Endothelial cell of umbilical vein (primary cell): ENCODE results near the gene WDR86. TPM values are rescaled to one million over a fixed set of nuclear protein-coding genes. Genes with fewer than 3 reads are reported as not detected.

Experiments used
- BruUV-seq: library from RNA; stranded (reverse); fragments of 400-500 nt; replicated peaks from 2 replicates; lab custom pipeline; 2021; lab: Mats Ljungman, UMichigan
- CTCF ChIA-PET: fragments of 300-600, 350-600 bp; sonication (Branson Sonifier 250); formaldehyde crosslinking; loops from one replicate; lab custom pipeline; 2021; ENCODE audit warnings: antibody characterized with exemption, inconsistent platforms; lab: Charles Lee
- POLR2A ChIA-PET: fragments of 300-600, 350-600 bp; sonication (Branson Sonifier 250); formaldehyde crosslinking; loops from one replicate; lab custom pipeline; 2021; ENCODE audit warnings: antibody characterized with exemption, inconsistent platforms; lab: Charles Lee
- DNase-seq: peaks from one replicate; pipeline ENCODE4 v3.0.0-alpha.2; 2011; ENCODE audit warnings: low read depth, low spot score
- FAIRE-seq: peaks from 2 replicates; lab custom pipeline; 2011; peaks lifted over from hg19 to GRCh38; lab: Jason Lieb, UNC
- H2AFZ ChIP-seq: 2 replicates; pipeline ENCODE4 v1.6.0; 2012; ENCODE audit warnings: low read depth, low read length, control low read depth, inconsistent platforms
- H3K27ac ChIP-seq: 2 replicates; pipeline ENCODE4 v1.5.1; 2011; ENCODE audit warnings: low read depth, mild to moderate bottlenecking, control low read depth, low read length, moderate library complexity; ENCODE audit not compliant: insufficient read depth
- H3K27me3 ChIP-seq, 2 experiments: 2 replicates each; pipeline versions ENCODE4 v1.6.0 to v1.6.1; 2011; ENCODE audit warnings: low read length in 2 of 2, mixed read lengths in 1 of 2; ENCODE audit not compliant: control insufficient read depth in 2 of 2, insufficient read depth in 2 of 2
- H3K36me3 ChIP-seq, 2 experiments: 2 replicates in 1 of 2; 3 replicates in 1 of 2; pipeline ENCODE4 v1.5.1; 2011; ENCODE audit warnings: low read length in 2 of 2, mild to moderate bottlenecking in 1 of 2, moderate library complexity in 1 of 2; ENCODE audit not compliant: control insufficient read depth in 2 of 2, insufficient read depth in 2 of 2; ENCODE audit errors: extremely low read depth in 1 of 2
- H3K4me1 ChIP-seq: 3 replicates; pipeline ENCODE4 v1.5.1; 2011; ENCODE audit warnings: mild to moderate bottlenecking, low read length; ENCODE audit not compliant: control insufficient read depth, insufficient read depth; ENCODE audit errors: extremely low read depth
- H3K4me2 ChIP-seq: 2 replicates; pipeline ENCODE4 v1.6.1; 2011; ENCODE audit warnings: low read length, control low read depth, mixed read lengths; ENCODE audit not compliant: insufficient read depth
- H3K4me3 ChIP-seq, 3 experiments: fragments of 200-600 bp in 1 of 3; sonication (generic), shearing (Covaris generic) in 1 of 3; replicated peaks in 1 of 3; 2 replicates each; pipeline ENCODE4 v1.5.1; 2011 to 2016; ENCODE audit warnings: control low read depth in 3 of 3, low read length in 3 of 3, mild to moderate bottlenecking in 2 of 3, inconsistent platforms in 1 of 3, low read depth in 1 of 3, moderate library complexity in 1 of 3; ENCODE audit not compliant: insufficient read depth in 1 of 3
- H3K79me2 ChIP-seq: 2 replicates; pipeline ENCODE4 v1.6.0; 2012; ENCODE audit warnings: low read length, inconsistent platforms; ENCODE audit not compliant: control insufficient read depth, insufficient read depth
- H3K9ac ChIP-seq: replicated peaks from 2 replicates; pipeline ENCODE3; 2011; ENCODE audit warnings: low read length, control low read depth; ENCODE audit not compliant: insufficient read depth; ENCODE audit errors: extremely low read depth
- H3K9me1 ChIP-seq: replicated peaks from 3 replicates; pipeline ENCODE4 v1.6.0; 2011; ENCODE audit warnings: mild to moderate bottlenecking, low read length; ENCODE audit not compliant: control insufficient read depth, insufficient read depth; ENCODE audit errors: extremely low read depth
- H3K9me3 ChIP-seq: replicated peaks from 2 replicates; pipeline ENCODE4 v1.5.1; 2012; ENCODE audit warnings: low read length, inconsistent platforms; ENCODE audit not compliant: control insufficient read depth, insufficient read depth
- H4K20me1 ChIP-seq: replicated peaks from 2 replicates; pipeline ENCODE3; 2011; ENCODE audit warnings: mild to moderate bottlenecking, low read length; ENCODE audit not compliant: control insufficient read depth, insufficient read depth; ENCODE audit errors: extremely low read depth
- EZH2 ChIP-seq: IDR thresholded peaks from 2 replicates; pipeline ENCODE4 v1.6.1; 2012; ENCODE audit warnings: borderline replicate concordance, low read depth, mild to moderate bottlenecking, moderate library complexity, low read length, inconsistent platforms; ENCODE audit not compliant: severe bottlenecking
- FOS ChIP-seq: IDR thresholded peaks from 2 replicates; pipeline ENCODE4 v1.6.1; 2011; ENCODE audit warnings: mild to moderate bottlenecking, low read length, moderate library complexity, borderline replicate concordance; ENCODE audit not compliant: insufficient read depth
- MYC ChIP-seq: IDR thresholded peaks from one replicate; pipeline ENCODE4 v1.6.1; 2011; ENCODE audit warnings: mild to moderate bottlenecking, low read depth, low read length
- POLR2A ChIP-seq: IDR thresholded peaks from 2 replicates; pipeline ENCODE4 v1.6.1; 2012; ENCODE audit warnings: low read depth, mild to moderate bottlenecking, control low read depth, low read length
- dilution Hi-C: fragments of 300-500 bp; cut with MboI; formaldehyde crosslinking; loops from one replicate; pipeline ENCODE4 v1.15.0; 2019; ENCODE audit warnings: low sequenced_read_pairs; ENCODE audit not compliant: extremely low pct_ligation_motif_present
- intact Hi-C: fragments of 100-400 bp; cut with micrococcal nuclease; formaldehyde crosslinking; loops from one replicate; pipeline ENCODE4 v1.10.0; 2022
- polyA plus RNA-seq, 4 experiments: library from polyadenylated mRNA; depleted of rRNA in 3 of 4; stranded (reverse) in 3 of 4; unstranded in 1 of 4; fragments of >200 nt; gene quantifications; 2 replicates each; pipeline versions ENCODE4 v1.2.1 to v1.2.3, GENCODE V29; 2011 to 2012; ENCODE audit warnings: missing spikeins in 1 of 4
- total RNA-seq: library from RNA; stranded (reverse); gene quantifications from 2 replicates; pipeline ENCODE4 v1.2.3, GENCODE V29; 2021
- TF ChIP-seq, protein P1 (sequence below), 2 donors: IDR thresholded peaks; 1 replicate in 1 of 2; 2 replicates in 1 of 2; pipeline ENCODE4 v1.5.1; 2011; ENCODE audit warnings: low read length in 2 of 2, mild to moderate bottlenecking in 2 of 2, moderate library complexity in 2 of 2, control low read depth in 1 of 2, inconsistent platforms in 1 of 2, low read depth in 1 of 2; ENCODE audit not compliant: insufficient read depth in 1 of 2; ENCODE audit errors: extremely low read depth in 1 of 2
- TF ChIP-seq, protein P2 (sequence below): IDR thresholded peaks from 2 replicates; pipeline ENCODE4 v1.6.1; 2011; ENCODE audit not compliant: insufficient read depth, insufficient read length

WDR86 gene
- total and polyA plus RNA-seq, 2 donors (not counting 3 experiments of a cell fraction or from before 2014, with no cell fraction given): not detected

DNA sequence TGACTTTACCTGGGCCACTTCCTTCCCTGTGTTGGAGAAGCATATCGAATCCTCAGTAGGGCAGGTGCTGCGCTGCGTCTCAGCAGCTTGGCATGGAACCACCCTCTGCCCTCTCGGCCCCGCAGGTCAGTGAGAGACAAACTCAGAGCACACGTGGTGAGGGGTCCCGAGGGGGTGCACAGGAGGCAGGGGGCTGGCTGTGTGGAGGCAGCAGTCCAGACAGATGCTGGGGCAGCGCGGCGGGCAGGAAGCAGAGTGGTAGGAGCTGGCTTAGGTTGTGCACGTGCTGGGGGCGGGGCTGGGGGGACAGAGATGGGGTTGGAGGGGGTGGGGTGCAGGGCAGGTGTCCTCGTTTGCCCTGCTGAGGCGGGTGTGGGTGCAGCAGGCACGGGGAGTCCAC lies 35.1 kb downstream of the WDR86 start:
- H3K36me3 ChIP-seq: peaks cover 0 to 23% of the 10 kb centered on the region in 2 experiments
- dilution Hi-C loops: no loop called here

DNA sequence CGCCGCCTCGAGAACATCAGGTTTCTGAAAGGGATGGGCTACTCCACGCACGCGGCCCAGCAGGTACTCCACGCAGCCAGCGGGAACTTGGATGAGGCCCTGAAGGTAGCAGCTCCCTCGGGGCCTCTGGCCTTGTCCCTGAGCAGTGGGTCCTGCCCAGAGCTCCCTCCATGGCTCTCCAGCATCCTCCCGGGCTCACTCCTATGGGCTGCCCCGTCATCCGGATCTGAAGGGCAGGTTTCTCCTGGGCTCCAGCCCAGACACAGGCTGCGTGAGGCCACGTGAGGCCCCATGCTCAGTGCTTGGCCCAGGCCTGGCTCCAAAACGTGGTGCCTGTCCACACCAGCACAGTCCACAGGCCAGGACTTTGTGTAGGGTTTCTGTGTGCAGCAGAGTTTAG lies 35.7 kb downstream of the WDR86 start:
- H3K9me1 ChIP-seq: no peaks in the 10 kb centered on the region
- ChIA-PET CTCF (interaction anchor here (1.5 to 6.3 kb wide), 2 partner anchors 9 to 75 kb away, joined by 3 to 44 read pairs; no protein-coding TSS in a partner anchor), POLR2A (no interaction called here)
- no peaks in the 10 kb centered on the region for H4K20me1 ChIP-seq
- H3K9ac ChIP-seq: no peak overlapping the region
- TF ChIP-seq, protein P1, sequence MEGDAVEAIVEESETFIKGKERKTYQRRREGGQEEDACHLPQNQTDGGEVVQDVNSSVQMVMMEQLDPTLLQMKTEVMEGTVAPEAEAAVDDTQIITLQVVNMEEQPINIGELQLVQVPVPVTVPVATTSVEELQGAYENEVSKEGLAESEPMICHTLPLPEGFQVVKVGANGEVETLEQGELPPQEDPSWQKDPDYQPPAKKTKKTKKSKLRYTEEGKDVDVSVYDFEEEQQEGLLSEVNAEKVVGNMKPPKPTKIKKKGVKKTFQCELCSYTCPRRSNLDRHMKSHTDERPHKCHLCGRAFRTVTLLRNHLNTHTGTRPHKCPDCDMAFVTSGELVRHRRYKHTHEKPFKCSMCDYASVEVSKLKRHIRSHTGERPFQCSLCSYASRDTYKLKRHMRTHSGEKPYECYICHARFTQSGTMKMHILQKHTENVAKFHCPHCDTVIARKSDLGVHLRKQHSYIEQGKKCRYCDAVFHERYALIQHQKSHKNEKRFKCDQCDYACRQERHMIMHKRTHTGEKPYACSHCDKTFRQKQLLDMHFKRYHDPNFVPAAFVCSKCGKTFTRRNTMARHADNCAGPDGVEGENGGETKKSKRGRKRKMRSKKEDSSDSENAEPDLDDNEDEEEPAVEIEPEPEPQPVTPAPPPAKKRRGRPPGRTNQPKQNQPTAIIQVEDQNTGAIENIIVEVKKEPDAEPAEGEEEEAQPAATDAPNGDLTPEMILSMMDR (IDR thresholded peaks at IDR 0.05; ENCODE audit: extremely low read depth in 1 of 2, insufficient read depth in 1 of 2, low read depth in 1 of 2, low read length in 2 of 2): no peak
- TF ChIP-seq POLR2A: no peak
- TF ChIP-seq EZH2: no peak
- no peak for TF ChIP-seq FOS
- TF ChIP-seq MYC: no peak
- TF ChIP-seq, protein P2, sequence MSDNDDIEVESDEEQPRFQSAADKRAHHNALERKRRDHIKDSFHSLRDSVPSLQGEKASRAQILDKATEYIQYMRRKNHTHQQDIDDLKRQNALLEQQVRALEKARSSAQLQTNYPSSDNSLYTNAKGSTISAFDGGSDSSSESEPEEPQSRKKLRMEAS: no peak
- intact Hi-C loops: no loop called here
- no peak overlapping the region for H3K27ac ChIP-seq
- no TSS peak for BruUV-seq
- no peaks in the 10 kb centered on the region for H3K4me1 ChIP-seq
- FAIRE-seq (no peak), DNase-seq (no peak)
- H3K4me3 ChIP-seq: no peak overlapping the region
- H2AFZ ChIP-seq: no peak overlapping the region
- H3K9me3 ChIP-seq: no peaks in the 10 kb centered on the region
- H3K36me3 ChIP-seq: peaks cover 0 to 23% of the 10 kb centered on the region in 2 experiments
- H3K4me2 ChIP-seq: no peak overlapping the region
- dilution Hi-C loops: no loop called here
- no peaks in the 10 kb centered on the region for H3K27me3 ChIP-seq
- H3K79me2 ChIP-seq: no peaks in the 10 kb centered on the region

More for the DNA sequence above, 35.1 kb downstream of the WDR86 start:
- CTCF ChIA-PET: interaction anchor here (6.3 kb wide), 1 partner anchor 74 kb away, joined by 44 read pairs; no protein-coding TSS in a partner anchor
- no peak overlapping the region for H3K4me2 ChIP-seq
- no peak for DNase-seq
- BruUV-seq: no TSS peak
- no peaks in the 10 kb centered on the region for H3K27me3 ChIP-seq
- H3K9ac ChIP-seq: no peak overlapping the region
- no peaks in the 10 kb centered on the region for H3K79me2 ChIP-seq
- no peak overlapping the region for H2AFZ ChIP-seq
- no peak overlapping the region for H3K4me3 ChIP-seq
- POLR2A ChIA-PET: no interaction called here
- H3K9me3 ChIP-seq: no peaks in the 10 kb centered on the region
- FAIRE-seq: no peak
- TF ChIP-seq FOS: no peak
- H3K9me1 ChIP-seq: no peaks in the 10 kb centered on the region
- H4K20me1 ChIP-seq: no peaks in the 10 kb centered on the region
- intact Hi-C loops: no loop called here
- H3K27ac ChIP-seq: no peak overlapping the region
- H3K4me1 ChIP-seq: no peaks in the 10 kb centered on the region
